GM12872 (cell line): Measurements from ENCODE around the gene TEX261.

Experiments
- CTCF ChIP-seq: IDR thresholded peaks from 3 replicates; pipeline ENCODE4 v1.5.1; 2011; ENCODE audit warnings: low read depth, mild to moderate bottlenecking, low read length, moderate library complexity; ENCODE audit not compliant: insufficient read depth

Gene TEX261

GRCh38 chr2:70942396-70943204 lies 52.1 kb downstream of the TEX261 start:
- no peak for TF ChIP-seq CTCF

GRCh38 chr2:70941701-70942100 lies 53.0 kb downstream of the TEX261 start:
- TF ChIP-seq CTCF = no peak

- TF ChIP-seq CTCF = no peak
Measured at GRCh38 chr2:70941186-70941585, 53.5 kb downstream of the TEX261 start.

- TF ChIP-seq CTCF = no peak
Measured at GRCh38 chr2:70939839-70940580, 54.7 kb downstream of the TEX261 start.

- no peak for TF ChIP-seq CTCF
Measured at GRCh38 chr2:70939001-70939838, 55.5 kb downstream of the TEX261 start.

GRCh38 chr2:70938586-70938950 lies 56.1 kb downstream of the TEX261 start:
- TF ChIP-seq CTCF = no peak

- no peak for TF ChIP-seq CTCF
Measured at GRCh38 chr2:70937866-70938585, 56.6 kb downstream of the TEX261 start.
